NB4 (cell line): Measurements from ENCODE around the gene MAPRE2.

Source experiments
- DNase-seq: peaks from one replicate; pipeline ENCODE4 v3.0.0; 2010; ENCODE audit warnings: low read depth
- H3K4me3 ChIP-seq: one replicate; pipeline ENCODE4 v1.5.1; 2011; ENCODE audit warnings: mild to moderate bottlenecking, low read depth, low read length, moderate library complexity
- MYC ChIP-seq: IDR thresholded peaks from 2 replicates; pipeline ENCODE4 v1.6.1; 2011; ENCODE audit warnings: low read depth, low read length
- POLR2A ChIP-seq: IDR thresholded peaks from 2 replicates; pipeline ENCODE4 v1.6.1; 2011; ENCODE audit warnings: mild to moderate bottlenecking; ENCODE audit not compliant: insufficient read length; ENCODE audit errors: extremely low read depth
- TF ChIP-seq, protein P1 (sequence below): IDR thresholded peaks from 2 replicates; pipeline ENCODE4 v1.6.1; 2011; ENCODE audit warnings: low read depth, low read length
- TF ChIP-seq, protein P2 (sequence below): IDR thresholded peaks from one replicate; pipeline ENCODE4 v1.5.1; 2012; ENCODE audit warnings: low read depth, low read length

Gene MAPRE2

DNA sequence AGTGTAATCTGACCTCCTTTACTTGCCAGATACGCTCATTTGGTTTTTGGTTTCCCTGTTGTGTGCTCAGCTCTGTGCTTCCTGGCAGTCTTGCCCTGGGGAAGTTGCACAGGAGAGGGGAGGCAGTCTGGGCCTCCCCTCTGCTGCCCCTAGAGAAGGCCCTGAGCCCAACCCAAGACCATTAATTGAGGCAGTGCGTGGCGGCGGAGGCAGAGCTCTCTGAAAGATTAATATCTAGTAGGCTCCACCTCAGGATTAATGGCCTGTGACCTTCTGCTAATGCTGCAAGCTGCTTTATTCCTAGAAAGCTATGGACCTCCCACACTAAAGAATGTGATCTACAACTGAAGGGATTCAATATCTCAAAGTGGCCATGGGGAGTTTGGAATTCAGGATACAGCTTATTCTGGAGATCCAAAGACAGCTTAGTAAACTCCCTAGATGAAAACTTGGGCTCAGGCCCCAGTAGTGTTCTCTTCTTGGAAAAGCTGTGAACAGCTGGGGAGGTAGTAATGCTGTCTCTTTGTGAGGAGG, 41.4 kb upstream of the MAPRE2 start:
- TF ChIP-seq, protein P1, sequence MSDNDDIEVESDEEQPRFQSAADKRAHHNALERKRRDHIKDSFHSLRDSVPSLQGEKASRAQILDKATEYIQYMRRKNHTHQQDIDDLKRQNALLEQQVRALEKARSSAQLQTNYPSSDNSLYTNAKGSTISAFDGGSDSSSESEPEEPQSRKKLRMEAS, result no peak
- TF ChIP-seq, protein P2, sequence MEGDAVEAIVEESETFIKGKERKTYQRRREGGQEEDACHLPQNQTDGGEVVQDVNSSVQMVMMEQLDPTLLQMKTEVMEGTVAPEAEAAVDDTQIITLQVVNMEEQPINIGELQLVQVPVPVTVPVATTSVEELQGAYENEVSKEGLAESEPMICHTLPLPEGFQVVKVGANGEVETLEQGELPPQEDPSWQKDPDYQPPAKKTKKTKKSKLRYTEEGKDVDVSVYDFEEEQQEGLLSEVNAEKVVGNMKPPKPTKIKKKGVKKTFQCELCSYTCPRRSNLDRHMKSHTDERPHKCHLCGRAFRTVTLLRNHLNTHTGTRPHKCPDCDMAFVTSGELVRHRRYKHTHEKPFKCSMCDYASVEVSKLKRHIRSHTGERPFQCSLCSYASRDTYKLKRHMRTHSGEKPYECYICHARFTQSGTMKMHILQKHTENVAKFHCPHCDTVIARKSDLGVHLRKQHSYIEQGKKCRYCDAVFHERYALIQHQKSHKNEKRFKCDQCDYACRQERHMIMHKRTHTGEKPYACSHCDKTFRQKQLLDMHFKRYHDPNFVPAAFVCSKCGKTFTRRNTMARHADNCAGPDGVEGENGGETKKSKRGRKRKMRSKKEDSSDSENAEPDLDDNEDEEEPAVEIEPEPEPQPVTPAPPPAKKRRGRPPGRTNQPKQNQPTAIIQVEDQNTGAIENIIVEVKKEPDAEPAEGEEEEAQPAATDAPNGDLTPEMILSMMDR, result no peak
- no peak for TF ChIP-seq POLR2A
- no peak for TF ChIP-seq MYC
- DNase-seq, result no peak
- no peak overlapping the region for H3K4me3 ChIP-seq

DNA sequence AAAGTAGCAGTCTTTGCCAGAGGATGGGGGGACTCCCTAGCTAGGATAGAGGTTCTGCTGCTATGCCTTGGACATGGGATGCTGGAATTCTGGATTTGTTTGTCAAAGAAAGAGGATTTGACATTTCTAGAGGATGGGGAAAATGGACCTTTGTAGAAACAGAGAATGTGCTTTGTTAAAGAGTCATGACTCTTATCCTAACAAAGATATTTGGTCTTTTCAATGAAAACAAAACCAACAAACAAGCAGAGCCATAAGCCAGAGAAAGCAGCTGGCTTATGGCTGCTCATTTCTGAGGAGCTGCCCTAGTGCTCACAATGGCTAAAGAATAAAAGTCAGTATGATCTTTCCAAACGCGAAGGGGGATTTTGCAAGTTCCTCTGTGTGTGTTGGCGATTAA, 40.8 kb upstream of the MAPRE2 start:
- no peak for TF ChIP-seq MYC
- no peak for TF ChIP-seq POLR2A
- TF ChIP-seq, protein P2, result no peak

DNA sequence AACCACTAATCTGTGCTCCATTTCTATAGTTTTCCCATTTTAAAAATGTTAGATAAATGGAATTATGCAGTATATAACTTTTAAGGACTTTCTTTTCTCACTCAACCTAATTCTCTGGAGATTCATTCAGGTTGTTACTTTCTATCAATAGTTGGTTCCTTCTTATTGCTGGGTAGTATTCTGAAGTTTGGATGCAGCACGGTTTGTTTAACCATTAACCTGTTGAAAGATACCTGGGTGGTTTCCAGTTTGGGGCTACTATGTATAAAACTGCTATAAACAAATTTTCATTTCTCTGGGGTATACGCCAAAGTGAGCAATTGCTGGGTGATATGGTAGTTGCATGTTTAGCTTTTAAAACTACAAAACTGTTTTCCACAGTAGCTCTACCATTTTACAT, 39.1 kb upstream of the MAPRE2 start:
- no peak for DNase-seq
- TF ChIP-seq, protein P2, result no peak
- TF ChIP-seq MYC (no peak), POLR2A (no peak)
- TF ChIP-seq, protein P1, result no peak
- H3K4me3 ChIP-seq, result no peak overlapping the region

More for the DNA sequence above, 40.8 kb upstream of the MAPRE2 start:
- H3K4me3 ChIP-seq, result no peak overlapping the region
- no peak for DNase-seq

DNA sequence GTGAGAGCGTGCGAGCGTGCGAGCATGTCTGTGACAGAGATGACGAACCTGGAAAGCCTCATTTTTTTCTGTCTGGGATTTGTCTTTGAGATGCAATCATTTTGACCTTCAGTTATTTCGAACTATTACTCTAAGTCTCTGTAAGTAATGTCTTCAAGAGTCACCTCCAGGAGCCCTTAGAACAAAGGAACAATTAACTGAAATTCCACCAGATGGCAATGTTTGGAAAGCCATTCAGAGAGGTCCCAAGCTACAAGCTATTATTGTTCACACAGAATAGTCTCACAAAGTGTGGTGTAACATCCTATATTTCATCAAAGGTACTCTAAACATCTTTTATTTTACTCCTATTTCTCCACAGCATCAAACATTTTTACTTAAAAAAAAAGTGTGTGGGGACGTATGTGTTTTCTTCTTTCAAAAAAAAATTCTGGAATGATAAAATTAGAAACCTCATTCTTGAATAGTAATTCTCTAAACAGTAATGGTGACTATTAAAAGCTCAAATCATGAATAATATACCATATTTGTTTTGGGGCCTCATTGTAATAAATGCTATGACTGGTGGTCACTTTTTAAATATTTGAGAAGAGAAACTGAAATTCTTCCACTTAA, 35.1 kb upstream of the MAPRE2 start:
- DNase-seq, result peak; percentile 74
- TF ChIP-seq, protein P2, result peak; percentile 39
- TF ChIP-seq POLR2A, result no peak
- H3K4me3 ChIP-seq, result no peak overlapping the region

DNA sequence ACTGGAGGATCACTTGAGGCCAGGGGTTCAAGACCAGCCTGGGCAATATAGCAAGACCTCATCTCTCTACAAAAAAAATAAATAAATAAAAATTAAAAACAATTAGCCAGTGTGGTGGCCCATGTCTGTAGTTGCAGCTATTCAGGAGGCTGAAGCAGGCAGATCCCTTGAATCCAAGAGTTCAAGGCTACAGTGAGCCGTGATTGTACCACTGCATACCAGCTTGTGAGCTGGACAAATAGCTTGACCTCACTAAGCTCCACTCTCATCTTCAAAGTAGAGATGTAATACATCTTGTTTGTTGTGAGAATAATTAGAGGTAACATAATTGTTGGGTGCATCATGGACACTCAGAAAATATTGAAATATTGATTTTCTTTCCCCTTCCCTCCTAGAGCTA, 31.1 kb upstream of the MAPRE2 start:
- no peak for DNase-seq
- TF ChIP-seq, protein P2, result no peak
- TF ChIP-seq, protein P1, result no peak
- TF ChIP-seq POLR2A (no peak), MYC (no peak)
- H3K4me3 ChIP-seq, result no peak overlapping the region

DNA sequence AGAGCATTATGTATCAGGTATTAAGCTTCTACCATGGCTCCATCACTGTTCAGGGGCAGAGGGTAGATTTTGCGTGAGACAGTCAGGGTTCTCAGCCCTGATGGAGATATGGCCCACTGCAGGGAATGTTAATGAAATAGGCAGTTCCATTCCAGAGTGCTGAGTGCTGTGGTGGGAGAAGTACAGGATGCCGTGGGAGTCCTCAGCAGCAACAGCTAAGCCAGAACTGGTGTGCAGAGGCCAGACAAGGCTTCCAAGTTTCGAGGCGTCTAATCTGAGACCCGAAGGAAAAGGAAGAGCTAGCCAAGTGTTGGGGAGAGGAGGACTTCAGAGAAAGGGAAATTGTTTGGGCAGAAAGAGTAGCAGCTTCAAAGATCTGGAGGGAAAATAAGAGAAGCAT, 30.2 kb upstream of the MAPRE2 start:
- DNase-seq, result no peak
- H3K4me3 ChIP-seq, result no peak overlapping the region
- TF ChIP-seq, protein P2, result no peak
- no peak for TF ChIP-seq MYC
- no peak for TF ChIP-seq POLR2A
- TF ChIP-seq, protein P1, result no peak
